IMR-90 (cell line): Measurements from ENCODE around the gene TIPIN.

Source experiments
- FOS ChIP-seq: fragments of 150-350 bp; IDR thresholded peaks from 2 replicates; pipeline ENCODE4 v1.6.1; 2016; ENCODE audit warnings: low read depth, low read length
- MAFK ChIP-seq: IDR thresholded peaks from 2 replicates; pipeline ENCODE4 v1.6.1; 2012; ENCODE audit warnings: low read depth, low read length, improper control_type of control experiment
- MAZ ChIP-seq: IDR thresholded peaks from 2 replicates; pipeline ENCODE4 v1.6.1; 2012; ENCODE audit warnings: low read depth, mild to moderate bottlenecking, low read length, improper control_type of control experiment, moderate library complexity, borderline replicate concordance
- POLR2A ChIP-seq: IDR thresholded peaks from 2 replicates; pipeline ENCODE4 v1.6.1; 2012; ENCODE audit warnings: mild to moderate bottlenecking, low read depth, low read length
- RAD21 ChIP-seq: IDR thresholded peaks from 2 replicates; pipeline ENCODE4 v1.6.1; 2012; ENCODE audit warnings: low read length, improper control_type of control experiment
- RCOR1 ChIP-seq: IDR thresholded peaks from 2 replicates; pipeline ENCODE4 v1.6.1; 2012; ENCODE audit warnings: mild to moderate bottlenecking, low read length, improper control_type of control experiment; ENCODE audit not compliant: insufficient replicate concordance
- RFX5 ChIP-seq: IDR thresholded peaks from 2 replicates; pipeline ENCODE4 v1.8.0; 2012; ENCODE audit warnings: low read depth, mild to moderate bottlenecking, low read length, moderate library complexity
- SMC3 ChIP-seq: fragments of 150-350 bp; IDR thresholded peaks from 2 replicates; pipeline ENCODE4 v1.6.1; 2016; ENCODE audit warnings: low read depth, mild to moderate bottlenecking, antibody characterized with exemption, low read length, moderate library complexity
- TF ChIP-seq, protein P1 (sequence below): conservative IDR thresholded peaks from 2 replicates; pipeline ENCODE4 v1.5.1; 2012; ENCODE audit warnings: mild to moderate bottlenecking, low read depth, low read length, improper control_type of control experiment

GRCh38 chr15:66356077-66356358, 467 bp downstream of the TIPIN start:
- TF ChIP-seq POLR2A (no peak), SMC3 (no peak), MAFK (no peak), MAZ (no peak), RCOR1 (no peak), RAD21 (no peak), FOS (no peak), RFX5 (no peak)
- TF ChIP-seq, protein P1, sequence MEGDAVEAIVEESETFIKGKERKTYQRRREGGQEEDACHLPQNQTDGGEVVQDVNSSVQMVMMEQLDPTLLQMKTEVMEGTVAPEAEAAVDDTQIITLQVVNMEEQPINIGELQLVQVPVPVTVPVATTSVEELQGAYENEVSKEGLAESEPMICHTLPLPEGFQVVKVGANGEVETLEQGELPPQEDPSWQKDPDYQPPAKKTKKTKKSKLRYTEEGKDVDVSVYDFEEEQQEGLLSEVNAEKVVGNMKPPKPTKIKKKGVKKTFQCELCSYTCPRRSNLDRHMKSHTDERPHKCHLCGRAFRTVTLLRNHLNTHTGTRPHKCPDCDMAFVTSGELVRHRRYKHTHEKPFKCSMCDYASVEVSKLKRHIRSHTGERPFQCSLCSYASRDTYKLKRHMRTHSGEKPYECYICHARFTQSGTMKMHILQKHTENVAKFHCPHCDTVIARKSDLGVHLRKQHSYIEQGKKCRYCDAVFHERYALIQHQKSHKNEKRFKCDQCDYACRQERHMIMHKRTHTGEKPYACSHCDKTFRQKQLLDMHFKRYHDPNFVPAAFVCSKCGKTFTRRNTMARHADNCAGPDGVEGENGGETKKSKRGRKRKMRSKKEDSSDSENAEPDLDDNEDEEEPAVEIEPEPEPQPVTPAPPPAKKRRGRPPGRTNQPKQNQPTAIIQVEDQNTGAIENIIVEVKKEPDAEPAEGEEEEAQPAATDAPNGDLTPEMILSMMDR = no peak
